Measurements from ENCODE around the gene GPAM. TPM values are rescaled to one million over a fixed set of nuclear protein-coding genes. Genes with fewer than 3 reads are reported as not detected.
"Not testable (repeated sequence)": the region's sequence is repeated elsewhere in the genome, so short reads cannot be mapped to it uniquely, and the experiment has no call there.

GPAM gene
- total RNA-seq, 2 experiments from 2014 or later, result 7.5 to 7.8 TPM

DNA sequence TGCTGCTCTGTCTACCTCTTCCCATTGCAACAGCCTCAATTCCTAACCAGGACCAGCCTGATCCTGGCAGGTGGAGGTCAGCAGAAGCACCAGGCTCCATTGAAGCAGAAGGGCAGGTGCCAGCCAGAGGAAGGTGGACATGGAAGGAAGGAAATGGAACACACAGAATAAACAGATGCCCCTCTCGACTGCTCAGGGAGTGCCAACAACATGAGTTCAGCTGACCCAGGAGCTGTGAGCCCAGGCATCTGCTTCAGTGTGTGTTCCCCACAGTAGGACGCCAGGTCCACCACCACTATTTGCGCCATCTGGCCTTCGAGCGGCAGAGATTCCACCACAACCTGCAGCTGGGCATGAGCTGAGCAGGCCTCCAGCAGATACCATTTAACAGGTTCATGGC lies 56.7 kb downstream of the GPAM start:
- Mint-ChIP-seq H3K27ac (no peak overlapping the region), H3K4me3 (no peak overlapping the region), H3K27me3 (peaks cover 1% of the 10 kb centered on the region), H3K4me1 (no peaks in the 10 kb centered on the region), H3K9me3 (no peaks in the 10 kb centered on the region), H3K36me3 (no peaks in the 10 kb centered on the region)
- DNase-seq, result no peak
- POLR2A ChIA-PET, result no interaction called here
- no peak for ATAC-seq (ENCODE audit: low read depth)

DNA sequence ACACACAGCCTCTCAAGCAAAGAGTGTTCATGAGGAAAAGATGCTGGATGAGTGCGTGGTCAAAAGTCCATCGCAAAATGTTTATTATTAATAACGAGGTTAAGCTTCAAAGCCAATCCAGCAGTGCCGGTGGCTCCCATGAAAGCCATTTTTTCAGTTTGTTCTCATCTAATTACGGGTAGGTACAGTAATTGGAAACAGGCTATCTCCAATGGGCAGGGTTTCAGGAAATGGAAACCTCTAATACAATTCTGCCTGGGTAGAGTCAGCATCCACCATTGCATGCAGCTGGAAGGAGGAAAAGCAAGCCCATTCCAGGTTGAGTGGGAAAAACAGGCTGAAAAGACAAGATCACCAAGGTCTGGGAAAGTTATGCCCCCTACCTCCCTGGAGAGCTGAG lies 57.4 kb downstream of the GPAM start:
- no peak for DNase-seq
- H3K27me3 Mint-ChIP-seq, result peaks cover 1% of the 10 kb centered on the region
- H3K27ac Mint-ChIP-seq, result no peak overlapping the region
- H3K4me3 Mint-ChIP-seq, result no peak overlapping the region
- POLR2A ChIA-PET, result no interaction called here
- no peaks in the 10 kb centered on the region for H3K9me3 Mint-ChIP-seq
- no peaks in the 10 kb centered on the region for H3K4me1 Mint-ChIP-seq
- no peak for ATAC-seq (ENCODE audit: low read depth)
- H3K36me3 Mint-ChIP-seq, result no peaks in the 10 kb centered on the region

DNA sequence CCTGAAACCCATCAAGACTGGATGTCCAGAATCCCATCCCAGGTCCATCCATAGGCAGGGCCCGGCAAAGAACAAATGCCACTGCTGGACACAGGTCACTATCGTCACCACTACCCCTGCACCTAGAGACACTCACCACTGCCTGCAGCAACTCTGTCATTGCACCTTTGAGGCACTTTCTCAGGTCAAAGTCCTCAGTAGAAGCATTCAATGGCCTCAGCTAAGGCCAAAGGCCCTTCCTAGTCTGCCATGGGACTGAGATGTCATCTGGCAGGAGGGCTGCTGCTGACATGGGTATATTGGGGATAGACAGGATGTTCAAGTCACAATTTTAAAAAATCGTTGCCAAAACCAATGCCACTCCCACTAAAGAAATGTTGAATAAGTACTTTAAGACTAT lies 58.7 kb downstream of the GPAM start:
- Mint-ChIP-seq H3K4me3 (no peak overlapping the region), H3K27ac (no peak overlapping the region), H3K36me3 (no peaks in the 10 kb centered on the region), H3K9me3 (no peaks in the 10 kb centered on the region), H3K4me1 (no peaks in the 10 kb centered on the region), H3K27me3 (peaks cover 1% of the 10 kb centered on the region)
- ATAC-seq (ENCODE audit: low read depth) (no peak), DNase-seq (no peak)
- POLR2A ChIA-PET, result no interaction called here

DNA sequence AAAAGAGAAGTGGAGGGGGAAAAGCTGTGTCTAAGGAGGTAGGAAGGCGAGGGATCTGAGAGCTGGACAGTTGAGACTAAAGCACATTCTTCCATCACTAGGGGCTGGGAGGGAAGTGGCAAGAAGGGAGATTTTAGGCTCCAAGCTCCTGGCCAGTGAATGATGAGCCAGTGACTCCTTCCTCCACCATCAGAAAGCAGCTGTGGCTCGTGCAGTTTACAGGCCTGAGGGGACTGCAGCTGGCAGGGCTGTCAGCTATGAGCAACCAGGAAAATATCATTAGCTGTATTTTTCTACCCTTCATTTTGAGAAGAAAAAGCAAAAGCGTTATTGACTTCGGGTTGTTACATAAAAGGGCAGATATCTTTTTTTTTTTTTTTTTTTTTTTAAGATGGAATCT lies 60.7 kb downstream of the GPAM start:
- H3K27ac Mint-ChIP-seq, result no peak overlapping the region
- no peaks in the 10 kb centered on the region for H3K4me1 Mint-ChIP-seq
- POLR2A ChIA-PET, result no interaction called here
- ATAC-seq (ENCODE audit: low read depth), result no peak
- no peaks in the 10 kb centered on the region for H3K36me3 Mint-ChIP-seq
- no peaks in the 10 kb centered on the region for H3K9me3 Mint-ChIP-seq
- no peak for DNase-seq
- peaks cover 1% of the 10 kb centered on the region for H3K27me3 Mint-ChIP-seq
- H3K4me3 Mint-ChIP-seq, result no peak overlapping the region

DNA sequence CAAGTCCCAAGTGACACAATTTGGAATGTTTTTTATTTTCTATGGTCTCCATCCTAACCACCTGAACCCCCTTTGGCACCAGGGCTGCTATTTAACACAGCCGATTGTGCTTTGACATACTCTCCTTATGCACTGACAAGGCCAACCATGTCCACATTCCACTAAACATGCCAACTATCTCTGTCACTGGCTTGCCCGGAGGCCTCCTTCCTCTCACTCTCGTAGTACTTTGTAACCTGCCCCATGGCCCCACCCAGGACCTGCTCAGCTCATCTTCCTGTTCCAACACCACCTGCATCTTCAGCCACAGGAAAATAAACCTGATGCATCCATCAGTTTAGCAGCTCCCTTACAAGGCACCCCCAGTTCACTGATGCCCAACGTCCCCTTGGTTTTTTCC lies 63.1 kb downstream of the GPAM start:
- Mint-ChIP-seq H3K4me3 (no peak overlapping the region), H3K27me3 (no peaks in the 10 kb centered on the region), H3K27ac (no peak overlapping the region), H3K9me3 (no peaks in the 10 kb centered on the region), H3K4me1 (no peaks in the 10 kb centered on the region), H3K36me3 (no peaks in the 10 kb centered on the region)
- POLR2A ChIA-PET, result no interaction called here
- DNase-seq, result no peak
- ATAC-seq (ENCODE audit: low read depth), result no peak

DNA sequence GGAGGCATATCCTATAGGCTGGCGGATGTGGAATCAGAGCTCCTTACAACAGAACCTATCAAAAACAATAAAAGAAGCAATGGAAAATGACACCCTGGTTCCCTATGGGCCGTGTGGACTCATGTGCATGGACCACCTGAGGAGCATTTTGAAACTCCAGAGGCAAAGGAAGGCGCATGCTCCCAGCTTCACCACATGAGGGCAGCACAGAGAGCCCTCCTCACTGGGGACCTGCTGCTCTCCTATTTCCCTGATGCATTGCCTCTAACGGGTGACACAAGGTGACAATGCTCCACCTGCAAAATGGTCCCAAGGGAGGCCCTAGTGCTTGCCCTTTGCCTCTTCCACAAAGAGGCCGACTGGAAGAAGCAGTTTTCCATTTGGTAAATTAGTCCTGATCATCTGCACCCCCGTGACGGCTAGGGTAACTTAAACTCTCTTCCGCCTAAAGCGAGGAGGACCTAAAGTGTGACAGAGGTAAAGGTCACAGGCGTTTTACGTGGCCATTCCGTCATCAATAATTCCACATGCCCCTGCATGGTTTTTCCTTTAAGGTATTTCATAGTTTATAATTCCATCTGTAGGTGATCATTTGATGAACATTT lies 67.7 kb downstream of the GPAM start:
- Mint-ChIP-seq H3K9me3 (no peaks in the 10 kb centered on the region), H3K4me3 (no peak overlapping the region), H3K27me3 (peaks cover 6% of the 10 kb centered on the region), H3K4me1 (no peaks in the 10 kb centered on the region), H3K36me3 (no peaks in the 10 kb centered on the region), H3K27ac (no peak overlapping the region)
- ATAC-seq (ENCODE audit: low read depth) (peak; percentile 58), DNase-seq (peak; percentile 41)
- POLR2A ChIA-PET, result no interaction called here

DNA sequence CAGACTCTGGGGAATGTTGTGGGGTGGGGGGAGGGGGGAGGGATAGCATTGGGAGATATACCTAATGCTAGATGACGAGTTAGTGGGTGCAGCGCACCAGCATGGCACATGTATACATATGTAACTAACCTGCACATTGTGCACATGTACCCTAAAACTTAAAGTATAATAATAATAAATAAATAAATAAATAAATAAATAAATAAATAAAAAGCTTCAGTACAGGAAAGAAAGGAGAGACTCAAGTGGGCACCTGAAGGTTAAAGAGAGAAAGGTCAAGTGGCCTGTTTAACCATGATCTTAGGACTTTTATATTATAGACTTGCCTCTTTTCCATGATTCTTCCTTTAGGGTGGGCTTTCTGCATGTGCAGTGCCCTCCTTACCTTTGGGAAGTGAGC lies 73.8 kb downstream of the GPAM start:
- H3K27ac Mint-ChIP-seq; DNase-seq; POLR2A ChIA-PET; H3K4me3 Mint-ChIP-seq; H3K4me1 Mint-ChIP-seq; ATAC-seq (ENCODE audit: low read depth); H3K27me3 Mint-ChIP-seq; H3K36me3 Mint-ChIP-seq; H3K9me3 Mint-ChIP-seq: not testable (repeated sequence)

Other genes starting within 250 kb of the GPAM start
- gene TECTB, start 99.6 kb upstream of the GPAM start, total RNA-seq, result not detected
- 10 to 100 TPM; 55.8 to 59.5 TPM for gene ACSL5, start 190.4 kb upstream of the GPAM start, total RNA-seq

Data from activated naive CD8-positive, alpha-beta T cell treated with anti-CD3 and anti-CD28 coated beads, Interleukin-2, amount 10 ng/mL, durations not matched to agents 7 days and 5 days (primary cell).